Measurements from ENCODE around the gene PCDH9. TPM values are rescaled to one million over a fixed set of nuclear protein-coding genes. Genes with fewer than 3 reads are reported as not detected.
"Not testable (repeated sequence)": the region's sequence is repeated elsewhere in the genome, so short reads cannot be mapped to it uniquely, and the experiment has no call there.

Gene PCDH9
- total RNA-seq, 1 donor from 2014 or later, result 52.7 TPM

GRCh38 chr13:66914155-66914554 is 316.0 kb downstream of the PCDH9 start:
- DNase-seq (ENCODE audit: low spot score), result no peak

GRCh38 chr13:66911411-66911939 is 318.7 kb downstream of the PCDH9 start:
- DNase-seq (ENCODE audit: low spot score), result no peak

GRCh38 chr13:66899955-66900354 is 330.2 kb downstream of the PCDH9 start:
- DNase-seq (ENCODE audit: low spot score), result no peak

- DNase-seq (ENCODE audit: low spot score), result no peak
These were observed 333.2 kb downstream of the PCDH9 start for GRCh38 chr13:66896933-66897332.

GRCh38 chr13:66895780-66896179 is 334.4 kb downstream of the PCDH9 start:
- no peak for DNase-seq (ENCODE audit: low spot score)

GRCh38 chr13:66895320-66895719 is 334.8 kb downstream of the PCDH9 start:
- no peak for DNase-seq (ENCODE audit: low spot score)

GRCh38 chr13:66888698-66889097 is 341.4 kb downstream of the PCDH9 start:
- no peak for DNase-seq (ENCODE audit: low spot score)

- peak; percentile 10 for DNase-seq (ENCODE audit: low spot score)
These were observed 343.0 kb downstream of the PCDH9 start for GRCh38 chr13:66887088-66887487.

GRCh38 chr13:66886264-66886663 is 343.9 kb downstream of the PCDH9 start:
- DNase-seq (ENCODE audit: low spot score), result no peak

- not testable (repeated sequence) for DNase-seq (ENCODE audit: low spot score)
These were observed 349.0 kb downstream of the PCDH9 start for GRCh38 chr13:66881170-66881569.

- DNase-seq (ENCODE audit: low spot score), result no peak
These were observed 350.1 kb downstream of the PCDH9 start for GRCh38 chr13:66879988-66880387.

- no peak for DNase-seq (ENCODE audit: low spot score)
These were observed 354.9 kb downstream of the PCDH9 start for GRCh38 chr13:66875264-66875663.

GRCh38 chr13:66864627-66865026 is 365.5 kb downstream of the PCDH9 start:
- DNase-seq (ENCODE audit: low spot score), result no peak

GRCh38 chr13:66860878-66861417 is 369.2 kb downstream of the PCDH9 start:
- DNase-seq (ENCODE audit: low spot score), result no peak

- peak; percentile 10 for DNase-seq (ENCODE audit: low spot score)
These were observed 369.9 kb downstream of the PCDH9 start for GRCh38 chr13:66859934-66860877.

GRCh38 chr13:66859078-66859477 is 371.1 kb downstream of the PCDH9 start:
- DNase-seq (ENCODE audit: low spot score), result no peak

- no peak for DNase-seq (ENCODE audit: low spot score)
These were observed 372.0 kb downstream of the PCDH9 start for GRCh38 chr13:66858163-66858562.

- DNase-seq (ENCODE audit: low spot score), result no peak
These were observed 375.0 kb downstream of the PCDH9 start for GRCh38 chr13:66855131-66855530.

GRCh38 chr13:66853564-66853963 is 376.6 kb downstream of the PCDH9 start:
- no peak for DNase-seq (ENCODE audit: low spot score)

GRCh38 chr13:66849706-66850105 is 380.4 kb downstream of the PCDH9 start:
- DNase-seq (ENCODE audit: low spot score), result no peak

GRCh38 chr13:66847541-66847940 is 382.6 kb downstream of the PCDH9 start:
- DNase-seq (ENCODE audit: low spot score), result no peak

GRCh38 chr13:66845393-66845792 is 384.7 kb downstream of the PCDH9 start:
- no peak for DNase-seq (ENCODE audit: low spot score)

GRCh38 chr13:66844933-66845332 is 385.2 kb downstream of the PCDH9 start:
- no peak for DNase-seq (ENCODE audit: low spot score)

Measured in umbilical cord (tissue), 2 donors.